Epithelial cell of umbilical artery (primary cell): ENCODE results near the gene OR4K15. TPM values are rescaled to one million over a fixed set of nuclear protein-coding genes. Genes with fewer than 3 reads are reported as not detected.

Source experiments
- total RNA-seq: library from RNA; depleted of rRNA; stranded (reverse); fragments of >200 nt; gene quantifications from 2 replicates; pipeline ENCODE4 v1.2.3, GENCODE V29; 2014

OR4K15 gene, protein sequence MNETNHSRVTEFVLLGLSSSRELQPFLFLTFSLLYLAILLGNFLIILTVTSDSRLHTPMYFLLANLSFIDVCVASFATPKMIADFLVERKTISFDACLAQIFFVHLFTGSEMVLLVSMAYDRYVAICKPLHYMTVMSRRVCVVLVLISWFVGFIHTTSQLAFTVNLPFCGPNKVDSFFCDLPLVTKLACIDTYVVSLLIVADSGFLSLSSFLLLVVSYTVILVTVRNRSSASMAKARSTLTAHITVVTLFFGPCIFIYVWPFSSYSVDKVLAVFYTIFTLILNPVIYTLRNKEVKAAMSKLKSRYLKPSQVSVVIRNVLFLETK
- not detected in 2 replicates for total RNA-seq

DNA sequence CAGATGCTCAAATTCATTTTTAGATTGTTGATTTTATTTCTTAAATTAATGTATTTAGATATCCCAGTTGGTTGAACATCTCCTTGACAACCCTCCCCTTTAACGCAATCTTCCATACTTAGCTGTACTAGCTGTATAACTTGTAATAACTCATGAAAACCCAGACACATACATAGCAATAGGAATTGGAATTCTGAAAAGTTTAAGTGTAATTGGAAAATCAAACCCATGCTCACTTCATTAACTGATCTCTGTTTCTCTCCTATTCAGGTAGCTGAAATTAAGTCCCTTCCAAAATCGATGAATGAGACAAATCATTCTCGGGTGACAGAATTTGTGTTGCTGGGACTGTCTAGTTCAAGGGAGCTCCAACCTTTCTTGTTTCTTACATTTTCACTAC is at the start of gene OR4K15:
OR4K15 (plus strand) TSS at position 301 of the 400 bp plus-strand sequence; CDS start at position 301, 0 bp downstream.

DNA sequence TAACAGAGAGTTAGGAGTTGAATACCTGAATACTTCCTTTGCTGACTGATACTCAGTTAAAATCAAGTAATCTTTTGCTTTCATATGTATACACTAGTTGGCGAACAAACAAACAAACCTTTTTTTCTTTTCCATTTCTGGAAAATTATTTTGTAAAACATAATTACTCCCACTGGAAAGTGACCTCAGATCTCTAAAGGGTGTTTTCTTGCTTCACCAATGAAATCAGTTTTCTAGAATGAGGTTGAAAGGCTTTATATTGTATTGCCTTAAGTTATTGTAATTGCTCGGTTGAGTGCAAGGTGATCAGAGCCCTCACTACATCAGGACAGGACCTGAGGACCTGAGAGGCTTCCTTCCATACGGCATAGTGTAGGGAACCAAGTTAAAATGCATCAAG is 44.8 kb upstream of the OR4K15 start, which contains the start of gene OR4K1:
OR4K1 (plus strand) TSS at position 301 of the 400 bp plus-strand sequence. CDS start 4,750 bp downstream, outside the sequence.

DNA sequence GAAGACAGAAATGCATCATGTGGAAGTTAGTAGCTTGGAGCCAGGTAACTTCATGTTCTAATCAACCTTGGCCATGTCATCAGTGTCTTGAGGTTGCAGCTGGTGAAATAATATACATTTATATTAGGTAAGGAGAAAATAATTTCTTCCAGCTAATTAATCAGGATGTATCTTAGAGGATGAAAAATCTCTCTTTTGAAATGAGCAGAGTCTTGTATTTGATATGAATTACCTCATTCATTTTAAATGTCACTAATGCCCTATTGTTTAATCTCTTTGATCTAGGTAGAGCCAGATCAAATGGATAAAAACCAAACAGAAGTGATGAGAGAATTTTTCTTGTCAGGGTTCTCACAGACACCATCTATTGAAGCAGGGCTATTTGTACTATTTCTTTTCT is 26.5 kb downstream of the OR4K15 start, which contains the start of gene OR4Q2:
OR4Q2 (plus strand) TSS at position 301 of the 400 bp plus-strand sequence.

DNA sequence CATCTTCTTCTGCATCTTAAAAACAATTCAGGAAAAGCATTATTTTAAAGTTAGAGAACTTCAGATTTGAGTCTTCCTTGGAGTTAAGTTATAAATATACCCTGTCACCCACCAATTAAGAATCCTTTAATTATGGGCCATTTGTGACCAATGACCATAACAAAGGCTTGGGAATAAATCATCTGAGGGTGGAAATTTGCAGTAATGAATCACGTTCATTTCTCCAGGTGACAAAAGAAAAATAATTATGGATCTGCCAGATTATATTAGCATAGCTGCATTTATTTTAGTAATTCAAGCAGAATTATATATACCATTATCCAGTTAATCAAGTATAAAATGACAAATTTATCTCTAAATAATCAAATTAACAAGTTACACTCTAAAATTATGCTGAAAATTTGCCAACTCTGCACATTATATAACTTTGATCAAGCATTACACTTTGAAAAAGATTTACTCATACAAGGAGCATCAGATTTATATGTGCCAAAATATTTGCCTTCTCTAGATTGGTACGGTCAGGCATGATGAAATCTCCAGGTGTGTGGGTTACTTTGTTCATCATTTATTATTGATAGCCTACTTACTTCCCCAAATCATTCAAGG is 44.0 kb downstream of the OR4K15 start, which contains the start of gene OR4K14:
OR4K14 (minus strand) TSS at position 51 of the 609 bp plus-strand sequence. CDS start 4,114 bp downstream, outside the sequence.

Other genes with a start within 250 kb of the OR4K15 start
- gene OR4Q3, start 232.0 kb upstream of the OR4K15 start, total RNA-seq, result not detected in 2 replicates
- gene OR4M1, start 202.1 kb upstream of the OR4K15 start, total RNA-seq, result not detected in 2 replicates
- not detected in 2 replicates for gene OR4N2, start 171.8 kb upstream of the OR4K15 start, total RNA-seq
- gene OR4K2, start 100.4 kb upstream of the OR4K15 start, total RNA-seq, result not detected in 2 replicates
- not detected in 2 replicates for gene OR4K5, start 55.0 kb upstream of the OR4K15 start, total RNA-seq
- gene OR4K1, start 44.7 kb upstream of the OR4K15 start, total RNA-seq, result not detected in 2 replicates
- gene OR4Q2, start 26.6 kb downstream of the OR4K15 start, total RNA-seq, result not detected in 2 replicates
- gene OR4K14, start 43.7 kb downstream of the OR4K15 start, total RNA-seq, result not detected in 2 replicates
- gene OR4K13, start 60.4 kb downstream of the OR4K15 start, total RNA-seq, result not detected in 2 replicates
- not detected in 2 replicates for gene OR4L1, start 84.5 kb downstream of the OR4K15 start, total RNA-seq
- gene OR4K17, start 135.1 kb downstream of the OR4K15 start, total RNA-seq, result not detected in 2 replicates
- not detected in 2 replicates for gene OR4N5, start 163.2 kb downstream of the OR4K15 start, total RNA-seq
- gene OR11G2, start 215.3 kb downstream of the OR4K15 start, total RNA-seq, result not detected in 2 replicates
- gene OR11H6, start 248.1 kb downstream of the OR4K15 start, total RNA-seq, result not detected in 2 replicates